Body of pancreas (tissue), 4 donors: ENCODE data around the gene ADAMTS6.

Source experiments
- CTCF ChIP-seq, 7 experiments: fragments of 450-650 bp in 4 of 7; fragments of 200-600 bp in 3 of 7; sonication (generic) in 3 of 7; IDR thresholded peaks; one replicate each; pipeline ENCODE4 v1.5.1; 2016 to 2019; ENCODE audit warnings: antibody characterized with exemption in 7 of 7
- POLR2A ChIP-seq, 3 donors: fragments of 450-650 bp; IDR thresholded peaks; one replicate each; pipeline ENCODE4 v1.6.1; 2016; ENCODE audit warnings: antibody characterized with exemption in 3 of 3, mild to moderate bottlenecking in 2 of 3

- TF ChIP-seq POLR2A (IDR thresholded peaks at IDR 0.05) (no peak), CTCF (IDR thresholded peaks at IDR 0.05) (no peak)
Measured at GRCh38 chr5:65279603-65280002, 202.1 kb downstream of the ADAMTS6 start.
